ENCODE measurements around the gene PPP4R4. TPM values are rescaled to one million over a fixed set of nuclear protein-coding genes. Genes with fewer than 3 reads are reported as not detected.

The PPP4R4 gene
- total and polyA plus RNA-seq, 10 donors: 0.05 to 0.94 (median 0.13) TPM; not detected in 3

- Histone ChIP-seq H3K27ac (no peak overlapping the region), H3K27me3 (replicated peaks in 1 of 7) (peaks cover 0 to 4% (median 0%) of the 10 kb centered on the region in 7 donors), H3K9me3 (peaks cover 0 to 15% (median 3%) of the 10 kb centered on the region in 8 donors), H3K36me3 (no peaks in the 10 kb centered on the region), H3K4me1 (no peaks in the 10 kb centered on the region), H3K4me3 (no peak overlapping the region)
- no peak for DNase-seq
- WGBS, 5 donors: 73 to 90% (median 82%) methylated on average over 8 of the region's 8 CpGs
- TF ChIP-seq, protein P1, sequence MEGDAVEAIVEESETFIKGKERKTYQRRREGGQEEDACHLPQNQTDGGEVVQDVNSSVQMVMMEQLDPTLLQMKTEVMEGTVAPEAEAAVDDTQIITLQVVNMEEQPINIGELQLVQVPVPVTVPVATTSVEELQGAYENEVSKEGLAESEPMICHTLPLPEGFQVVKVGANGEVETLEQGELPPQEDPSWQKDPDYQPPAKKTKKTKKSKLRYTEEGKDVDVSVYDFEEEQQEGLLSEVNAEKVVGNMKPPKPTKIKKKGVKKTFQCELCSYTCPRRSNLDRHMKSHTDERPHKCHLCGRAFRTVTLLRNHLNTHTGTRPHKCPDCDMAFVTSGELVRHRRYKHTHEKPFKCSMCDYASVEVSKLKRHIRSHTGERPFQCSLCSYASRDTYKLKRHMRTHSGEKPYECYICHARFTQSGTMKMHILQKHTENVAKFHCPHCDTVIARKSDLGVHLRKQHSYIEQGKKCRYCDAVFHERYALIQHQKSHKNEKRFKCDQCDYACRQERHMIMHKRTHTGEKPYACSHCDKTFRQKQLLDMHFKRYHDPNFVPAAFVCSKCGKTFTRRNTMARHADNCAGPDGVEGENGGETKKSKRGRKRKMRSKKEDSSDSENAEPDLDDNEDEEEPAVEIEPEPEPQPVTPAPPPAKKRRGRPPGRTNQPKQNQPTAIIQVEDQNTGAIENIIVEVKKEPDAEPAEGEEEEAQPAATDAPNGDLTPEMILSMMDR (IDR thresholded peaks at IDR 0.05 in 8 of 11, conservative IDR thresholded peaks at IDR 0.05 in 3 of 11): no peak
- no peak for TF ChIP-seq POLR2A (IDR thresholded peaks at IDR 0.05)
- intact Hi-C loops (cut with DNase I; ENCODE audit: low total_unique reads): no loop called here
Observed at GRCh38 chr14:94313991-94314655, 140.0 kb downstream of the PPP4R4 start.

- no peaks in the 10 kb centered on the region for H3K4me1 ChIP-seq
- DNase-seq: no peak
- intact Hi-C loops (cut with DNase I; ENCODE audit: low total_unique reads): no loop called here
- peaks cover 0 to 15% (median 3%) of the 10 kb centered on the region in 8 donors for H3K9me3 ChIP-seq
- no peaks in the 10 kb centered on the region for H3K36me3 ChIP-seq
- 82 to 94% (median 85%) methylated on average over 2 of the region's 2 CpGs for WGBS, 5 donors
- no peak for TF ChIP-seq POLR2A (IDR thresholded peaks at IDR 0.05)
- TF ChIP-seq, protein P1 (IDR thresholded peaks at IDR 0.05 in 8 of 11, conservative IDR thresholded peaks at IDR 0.05 in 3 of 11): no peak
- TF ChIP-seq POLR2AphosphoS5 (IDR thresholded peaks at IDR 0.05): no peak
- H3K27ac ChIP-seq: no peak overlapping the region
- no peak overlapping the region for H3K4me3 ChIP-seq
- peaks cover 0 to 4% (median 0%) of the 10 kb centered on the region in 7 donors for H3K27me3 ChIP-seq (replicated peaks in 1 of 7)
Observed at GRCh38 chr14:94314890-94315289, 140.8 kb downstream of the PPP4R4 start.

DNA sequence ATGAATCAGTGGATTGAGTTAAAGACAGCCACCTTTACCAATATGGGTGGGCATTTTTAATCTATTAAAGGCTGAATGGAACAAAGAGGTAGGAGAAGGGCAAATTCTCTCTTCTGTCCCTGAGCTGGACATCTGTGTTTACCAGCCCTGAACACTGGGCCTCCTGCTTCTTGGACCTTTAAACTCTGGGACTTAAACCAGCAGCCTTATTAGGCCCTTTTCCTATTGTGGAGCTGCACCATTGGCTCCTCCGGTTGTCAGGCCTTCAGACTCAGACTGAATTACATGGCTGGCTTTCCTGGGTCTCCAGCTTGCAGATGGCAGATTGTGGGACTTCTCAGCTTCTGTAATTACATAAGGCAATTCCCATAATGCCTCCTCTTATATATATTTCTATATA lies 142.6 kb downstream of the PPP4R4 start:
- Histone ChIP-seq H3K9me3 (peaks cover 0 to 15% (median 3%) of the 10 kb centered on the region in 8 donors), H3K27ac (no peak overlapping the region), H3K36me3 (no peaks in the 10 kb centered on the region), H3K27me3 (replicated peaks in 1 of 7) (peaks cover 0 to 10% (median 0%) of the 10 kb centered on the region in 7 donors), H3K4me1 (no peaks in the 10 kb centered on the region), H3K4me3 (no peak overlapping the region)
- no peak for DNase-seq
- no peak for TF ChIP-seq POLR2A (IDR thresholded peaks at IDR 0.05)
- TF ChIP-seq POLR2AphosphoS5 (IDR thresholded peaks at IDR 0.05): no peak
- TF ChIP-seq, protein P1 (IDR thresholded peaks at IDR 0.05 in 8 of 11, conservative IDR thresholded peaks at IDR 0.05 in 3 of 11): no peak
- 69 to 95% (median 94%) methylated on average over 1 of the region's 1 CpG for WGBS, 5 donors
- intact Hi-C loops (cut with DNase I; ENCODE audit: low total_unique reads): no loop called here

- 55 to 70% (median 66%) methylated on average over 4 of the region's 4 CpGs for WGBS, 5 donors
- Histone ChIP-seq H3K4me1 (no peaks in the 10 kb centered on the region), H3K4me3 (no peak overlapping the region), H3K9me3 (peaks cover 0 to 15% (median 3%) of the 10 kb centered on the region in 8 donors), H3K36me3 (no peaks in the 10 kb centered on the region), H3K27me3 (replicated peaks in 1 of 7) (peaks cover 0 to 10% (median 0%) of the 10 kb centered on the region in 7 donors), H3K27ac (no peak overlapping the region)
- intact Hi-C loops (cut with DNase I; ENCODE audit: low total_unique reads): no loop called here
- TF ChIP-seq, protein P1 (IDR thresholded peaks at IDR 0.05 in 8 of 11, conservative IDR thresholded peaks at IDR 0.05 in 3 of 11): no peak
- TF ChIP-seq POLR2AphosphoS5 (IDR thresholded peaks at IDR 0.05) (no peak), POLR2A (IDR thresholded peaks at IDR 0.05) (no peak)
- no peak for DNase-seq
Observed at GRCh38 chr14:94317259-94317658, 143.1 kb downstream of the PPP4R4 start.

All from spleen (tissue), 11 donors.